GM19193 (cell line): ENCODE results near the gene CERS4.

Source experiments
- POLR2A ChIP-seq: IDR thresholded peaks from 4 replicates; pipeline ENCODE4 v1.6.1; 2011; ENCODE audit not compliant: insufficient read depth, insufficient read length; ENCODE audit errors: extremely low read depth

Gene CERS4

GRCh38 chr19:8233370-8233769 is 24.2 kb downstream of the CERS4 start:
- TF ChIP-seq POLR2A: no peak

GRCh38 chr19:8237026-8237425 is 27.9 kb downstream of the CERS4 start:
- no peak for TF ChIP-seq POLR2A

GRCh38 chr19:8238251-8238650 is 29.1 kb downstream of the CERS4 start:
- TF ChIP-seq POLR2A: no peak

- TF ChIP-seq POLR2A: no peak
These were observed 30.5 kb downstream of the CERS4 start for GRCh38 chr19:8239528-8240273.

- TF ChIP-seq POLR2A: peak; percentile 32
These were observed 31.4 kb downstream of the CERS4 start for GRCh38 chr19:8240274-8241229.

GRCh38 chr19:8241646-8242045 is 32.5 kb downstream of the CERS4 start:
- no peak for TF ChIP-seq POLR2A

GRCh38 chr19:8242211-8242821 is 33.1 kb downstream of the CERS4 start:
- no peak for TF ChIP-seq POLR2A

GRCh38 chr19:8243146-8243545 is 34.0 kb downstream of the CERS4 start:
- TF ChIP-seq POLR2A: no peak

- TF ChIP-seq POLR2A: no peak
These were observed 35.3 kb downstream of the CERS4 start for GRCh38 chr19:8244442-8244841.

GRCh38 chr19:8245869-8246835 is 37.0 kb downstream of the CERS4 start:
- no peak for TF ChIP-seq POLR2A

- no peak for TF ChIP-seq POLR2A
These were observed 39.5 kb downstream of the CERS4 start for GRCh38 chr19:8248348-8249328.

- TF ChIP-seq POLR2A: no peak
These were observed 41.4 kb downstream of the CERS4 start for GRCh38 chr19:8250596-8250995.

GRCh38 chr19:8251025-8251472 is 41.9 kb downstream of the CERS4 start:
- TF ChIP-seq POLR2A: no peak
